HG02588 (cell line): Measurements from ENCODE around the gene LHX3.

Source experiments
- ATAC-seq: cut with Tn5 transposase; IDR thresholded peaks from one replicate; pipeline ENCODE4 v1.9.1; 2021; ENCODE audit warnings: mild to moderate bottlenecking, moderate library complexity; ENCODE audit not compliant: unreplicated experiment

LHX3 gene

DNA sequence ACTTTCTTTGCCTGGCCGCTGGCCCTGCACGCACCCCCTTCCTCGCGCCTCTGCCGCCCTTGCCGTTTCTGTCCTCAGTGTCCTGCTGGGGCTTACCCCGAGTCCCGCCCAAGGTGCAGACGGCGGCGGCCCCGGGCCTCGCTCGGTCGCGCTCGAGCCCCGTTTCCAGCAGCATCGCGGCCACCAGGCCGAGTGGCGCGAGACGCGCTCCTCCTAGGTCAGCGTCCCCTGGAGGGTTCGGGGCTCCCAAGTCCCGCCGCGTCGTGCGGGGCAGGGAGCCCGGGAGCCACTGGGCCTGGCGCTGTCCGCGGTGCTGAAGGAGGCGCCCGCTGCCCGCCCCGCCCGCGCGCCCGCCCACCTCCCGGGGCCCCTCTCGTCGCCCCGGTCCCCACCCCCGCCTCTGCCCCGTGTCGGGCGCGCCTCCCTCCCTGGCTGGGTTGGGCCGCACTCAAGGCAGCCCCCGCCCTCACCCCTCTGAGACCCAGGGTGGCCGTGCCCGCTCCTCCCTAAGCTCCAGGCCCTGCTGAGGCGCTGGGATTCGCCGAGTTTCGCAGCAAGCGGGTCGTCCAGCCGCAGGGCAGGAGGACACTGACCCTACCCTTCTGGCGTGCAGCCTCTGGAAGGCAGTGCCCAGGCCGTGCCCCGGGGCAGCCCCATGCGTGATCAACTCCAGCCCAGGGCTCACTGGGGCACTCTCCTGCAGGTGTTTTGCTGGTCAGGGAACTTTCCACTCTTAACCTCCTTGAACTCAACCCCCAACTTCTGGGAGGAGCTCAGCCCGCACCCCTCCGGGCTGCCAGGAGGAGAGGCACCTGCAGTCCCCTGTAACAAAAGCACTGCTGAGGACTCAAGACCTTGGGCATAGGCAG lies at the start of gene LHX3:
LHX3 (minus strand) TSS at position 291 of the 869 bp plus-strand sequence; CDS start at position 175, 116 bp downstream.
- ATAC-seq = no peak

DNA sequence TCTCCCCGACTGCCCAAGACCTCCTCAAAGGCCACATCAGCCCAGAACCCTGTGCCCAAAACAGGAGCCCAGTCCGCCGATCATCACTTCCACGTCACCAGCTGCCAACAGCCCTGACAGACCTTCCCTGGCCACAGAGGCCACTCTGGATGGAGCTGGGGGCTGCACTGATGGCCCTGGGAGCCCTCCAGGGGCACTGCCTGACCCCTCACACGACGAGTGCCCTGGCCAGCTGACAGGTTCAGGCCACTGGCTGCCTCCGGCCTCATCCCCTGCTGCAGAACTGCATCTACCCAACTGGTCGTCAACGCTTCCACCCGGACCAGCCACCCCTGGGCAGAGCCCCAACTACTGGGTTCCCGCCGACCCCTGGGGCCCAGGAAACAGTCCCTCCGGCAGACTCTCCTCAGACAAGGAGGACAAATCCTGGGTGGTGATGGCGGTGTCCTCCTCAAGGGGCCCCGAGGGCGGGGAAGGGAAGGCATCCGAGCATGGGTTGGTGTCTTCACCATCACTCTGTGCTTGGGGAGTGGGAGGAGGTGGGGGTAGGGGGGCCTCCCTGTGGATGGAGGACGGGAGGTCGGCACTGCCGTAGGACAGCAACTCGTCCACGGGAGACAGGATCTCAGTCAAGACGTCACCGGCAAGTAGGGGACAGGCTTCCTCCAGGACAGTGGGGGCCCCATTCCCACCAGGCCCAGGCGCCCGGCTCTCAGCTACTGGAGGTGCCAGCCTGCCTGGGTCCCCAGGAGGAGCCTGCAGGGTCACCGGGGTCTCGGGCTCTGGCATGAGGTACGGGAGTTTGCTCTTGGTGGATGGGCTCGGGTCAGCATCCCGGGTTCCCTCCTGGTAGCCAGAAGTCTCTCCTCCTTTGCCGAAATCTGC lies 48.6 kb upstream of the LHX3 start:
- ATAC-seq = no peak

DNA sequence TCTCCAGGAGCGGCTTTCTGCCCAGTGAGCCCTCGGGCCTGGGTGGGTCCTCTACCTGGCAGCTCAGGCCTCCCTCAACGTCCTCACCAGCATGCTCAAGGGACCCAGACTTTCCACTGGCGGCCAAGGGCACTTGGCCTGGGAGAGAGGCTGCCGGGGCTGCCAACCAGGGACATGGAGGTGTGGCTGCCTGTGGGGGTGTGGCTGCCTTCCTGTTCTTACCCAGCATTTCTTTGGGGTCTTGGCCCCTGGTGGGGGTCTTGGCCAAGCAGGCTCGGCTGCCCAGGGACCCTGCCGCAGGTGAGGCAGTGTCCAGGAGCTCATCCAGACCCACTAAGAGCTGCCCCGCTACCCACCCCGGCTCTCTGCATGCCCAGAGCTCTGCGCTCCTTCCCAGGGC lies 47.9 kb upstream of the LHX3 start:
- no peak for ATAC-seq

- no peak for ATAC-seq
Observed at GRCh38 chr9:136252281-136252680, 47.4 kb upstream of the LHX3 start.

DNA sequence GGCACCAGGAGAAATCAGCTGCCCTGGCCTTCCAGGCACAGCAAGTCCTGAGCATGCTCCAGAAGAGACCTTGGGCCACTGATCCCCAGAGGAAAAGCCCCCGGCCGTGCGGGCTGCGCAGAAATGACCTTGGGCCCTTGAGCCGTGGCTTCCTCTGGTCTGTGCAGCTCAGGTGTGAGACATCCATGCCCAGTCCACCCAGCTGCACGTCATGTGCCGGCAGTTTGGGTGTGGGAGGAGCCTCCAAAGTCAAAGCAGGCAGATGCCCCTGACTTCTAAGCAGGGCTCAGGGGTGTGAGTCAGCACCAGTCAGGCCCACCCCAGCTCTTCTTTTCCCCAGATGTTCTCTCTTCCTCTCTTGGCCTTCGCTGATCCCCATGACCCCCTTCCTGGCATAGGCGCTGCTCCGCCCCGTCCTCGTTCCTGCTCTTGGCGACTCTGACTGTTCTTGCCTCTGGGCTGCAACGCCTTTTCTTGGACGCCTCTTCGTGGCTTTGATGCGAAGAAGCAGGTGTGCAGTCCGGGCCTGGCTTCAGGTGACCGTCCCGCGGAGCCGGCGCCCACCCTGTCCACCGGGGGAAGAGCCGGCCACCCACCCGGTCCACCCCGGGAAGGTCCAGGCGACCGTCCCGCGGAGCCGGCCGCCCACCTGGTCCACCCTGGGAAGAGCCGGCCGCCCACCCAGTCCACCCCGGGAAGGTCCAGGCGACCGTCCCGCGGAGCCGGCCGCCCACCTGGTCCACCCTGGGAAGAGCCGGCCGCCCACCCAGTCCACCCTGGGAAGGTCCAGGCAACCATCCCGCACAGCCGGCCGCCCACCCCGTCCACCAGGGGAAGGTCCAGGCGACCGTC lies 46.6 kb upstream of the LHX3 start:
- ATAC-seq = no peak

- no peak for ATAC-seq
Observed at GRCh38 chr9:136250676-136251075, 45.7 kb upstream of the LHX3 start.

DNA sequence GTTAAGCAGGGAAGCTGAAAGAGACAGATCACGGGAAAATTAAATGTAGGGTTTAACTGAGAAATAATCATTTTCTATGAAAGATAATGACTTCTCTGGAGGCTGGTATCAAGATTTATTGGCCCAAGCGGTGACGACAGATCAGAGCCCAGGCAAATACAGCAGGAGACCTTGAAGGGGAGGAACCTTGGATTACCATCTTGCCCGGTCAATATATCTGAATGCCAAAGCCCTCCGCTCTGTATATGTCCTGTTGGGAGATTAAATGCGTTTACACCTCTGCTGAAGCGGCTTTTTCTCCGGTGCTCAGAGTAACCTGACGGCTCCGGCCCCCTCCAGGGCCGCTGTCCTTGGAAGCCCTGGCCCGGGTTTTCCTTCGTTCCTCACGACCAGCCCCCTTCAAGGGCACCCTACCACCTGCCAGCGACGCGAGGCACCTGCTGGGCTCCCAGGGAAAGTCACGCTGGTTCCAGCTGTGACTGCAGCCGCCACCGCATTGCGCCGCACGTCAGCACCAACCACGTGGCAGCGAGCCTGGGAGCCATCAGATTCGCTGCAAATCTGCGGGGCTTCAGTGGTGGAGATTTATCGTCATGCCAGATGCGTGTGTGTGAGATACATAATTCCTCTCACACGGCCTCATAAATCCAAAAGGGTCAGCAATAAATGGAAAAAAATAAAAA lies 45.1 kb upstream of the LHX3 start:
- ATAC-seq = no peak

- ATAC-seq = no peak
Observed at GRCh38 chr9:136248951-136249876, 44.3 kb upstream of the LHX3 start.

GRCh38 chr9:136247947-136248637 lies 43.2 kb upstream of the LHX3 start:
- no peak for ATAC-seq

DNA sequence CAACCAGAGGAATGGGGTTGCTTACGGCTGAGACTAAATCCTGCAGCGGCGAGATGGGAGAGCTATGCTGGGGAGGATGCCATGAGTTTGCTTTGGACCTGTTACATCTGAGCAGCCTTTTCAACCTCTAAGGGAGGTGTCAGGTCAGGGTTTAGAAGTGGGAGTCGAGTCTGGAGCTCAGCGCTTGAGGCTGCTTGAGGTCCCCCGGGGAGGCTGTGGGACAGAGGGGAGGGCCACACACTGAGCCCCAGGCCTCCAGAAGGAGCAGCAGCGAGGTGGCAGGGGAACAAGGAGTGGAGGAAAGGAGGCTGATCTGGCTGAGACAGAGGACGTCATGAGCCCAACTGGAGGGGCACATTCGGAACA lies 42.6 kb upstream of the LHX3 start:
- no peak for ATAC-seq

- no peak for ATAC-seq
Observed at GRCh38 chr9:136246849-136247550, 42.1 kb upstream of the LHX3 start.

DNA sequence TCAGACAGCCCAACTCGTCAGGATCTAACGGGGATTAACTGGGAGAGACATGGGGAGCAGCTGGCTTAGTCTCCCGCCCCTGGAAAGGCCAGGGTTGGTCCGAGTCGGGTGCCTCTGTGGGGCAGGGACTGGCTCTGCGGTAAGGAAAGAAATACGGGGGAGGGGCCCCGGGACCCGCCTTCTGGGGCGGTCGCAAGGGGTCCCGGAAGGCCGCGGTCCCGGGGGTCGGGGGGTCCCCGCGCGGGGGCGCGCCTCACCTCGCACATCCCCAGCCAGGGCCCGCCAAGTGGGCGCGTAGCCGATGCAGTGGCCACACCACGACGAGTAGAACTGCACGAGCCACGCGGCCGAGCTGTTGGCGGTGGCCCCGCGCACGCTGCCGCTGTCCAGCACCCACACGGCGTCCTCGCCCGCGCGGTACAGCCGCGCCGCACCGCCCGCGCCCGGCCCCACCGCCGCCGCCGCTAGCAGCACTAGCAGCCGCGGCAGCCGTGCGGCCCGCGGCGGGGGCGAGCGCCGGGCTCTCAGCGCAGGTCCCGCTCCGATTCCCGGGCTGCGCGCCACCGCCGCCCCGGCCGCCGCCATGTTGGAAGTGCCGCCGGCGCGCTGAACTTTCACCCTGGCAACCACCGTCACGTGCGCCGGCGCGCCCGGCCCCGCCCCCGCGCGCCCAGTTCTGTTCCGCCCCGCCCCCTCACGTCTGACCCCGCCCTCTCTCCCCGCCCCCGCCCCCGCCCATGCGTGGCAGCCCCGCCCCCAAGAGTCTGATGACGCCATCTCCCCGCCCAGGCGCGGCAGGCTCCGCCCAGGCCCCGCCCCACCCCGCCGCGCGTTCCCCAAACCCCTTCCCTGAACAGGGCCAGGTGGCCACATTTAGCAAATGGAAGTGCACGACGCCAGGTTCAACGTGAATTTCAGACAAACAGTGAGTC lies 40.6 kb upstream of the LHX3 start, which contains the start of gene QSOX2:
QSOX2 (minus strand) TSS at position 594 of the 932 bp plus-strand sequence; CDS start at position 585, 9 bp downstream.
- peak; percentile 47 for ATAC-seq

DNA sequence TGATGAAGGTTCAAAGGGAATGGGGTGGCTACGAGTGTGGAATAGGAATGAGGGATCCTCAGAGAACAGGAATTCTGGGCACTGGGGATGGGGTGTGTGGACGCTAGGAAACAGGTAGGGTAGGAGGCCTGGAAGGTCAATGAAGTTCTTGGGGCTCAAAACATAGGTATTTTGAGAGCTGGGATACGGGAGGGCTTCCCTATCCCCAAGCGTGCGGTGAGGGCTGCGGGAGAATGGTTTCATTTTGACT lies 40.0 kb upstream of the LHX3 start:
- no peak for ATAC-seq

DNA sequence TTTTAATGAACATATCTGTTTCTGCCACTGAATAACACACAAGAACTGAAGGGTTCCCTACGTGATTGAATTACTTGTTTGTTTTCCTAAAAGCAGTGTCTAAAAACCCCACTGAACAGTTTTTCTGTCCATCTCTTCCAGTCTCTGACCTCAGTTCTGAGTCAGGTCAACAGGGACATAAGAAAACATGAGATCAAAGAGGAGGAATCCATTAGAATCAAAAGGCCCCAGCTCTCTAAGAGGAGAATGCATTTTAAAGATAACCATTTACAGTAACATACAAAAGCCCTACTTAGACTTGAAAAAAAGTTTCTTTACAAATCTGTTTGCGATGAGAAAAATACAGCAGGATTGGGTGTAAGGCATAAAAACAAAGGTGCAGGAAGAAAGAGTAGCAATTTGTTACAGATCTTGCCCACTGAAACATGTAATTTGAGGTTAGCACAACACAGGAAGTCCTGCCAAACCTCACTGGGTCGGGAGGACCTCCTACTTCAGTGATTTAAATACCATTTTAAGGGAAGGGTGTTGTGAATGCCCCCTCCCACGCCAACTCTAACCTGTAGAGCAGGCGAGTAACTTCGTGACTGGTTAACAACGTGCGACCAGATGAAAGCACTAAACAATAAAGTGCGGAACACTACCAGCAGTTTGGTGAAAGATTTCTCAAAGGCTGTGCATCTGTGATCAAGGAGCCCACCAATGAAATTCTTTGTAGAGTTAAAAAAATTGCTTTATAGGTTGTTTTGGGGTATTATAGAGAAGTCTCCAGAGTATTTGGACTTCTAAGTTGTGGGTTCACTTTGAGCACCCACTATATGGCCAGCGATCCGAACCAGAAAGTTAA lies 39.4 kb upstream of the LHX3 start:
- ATAC-seq = no peak

DNA sequence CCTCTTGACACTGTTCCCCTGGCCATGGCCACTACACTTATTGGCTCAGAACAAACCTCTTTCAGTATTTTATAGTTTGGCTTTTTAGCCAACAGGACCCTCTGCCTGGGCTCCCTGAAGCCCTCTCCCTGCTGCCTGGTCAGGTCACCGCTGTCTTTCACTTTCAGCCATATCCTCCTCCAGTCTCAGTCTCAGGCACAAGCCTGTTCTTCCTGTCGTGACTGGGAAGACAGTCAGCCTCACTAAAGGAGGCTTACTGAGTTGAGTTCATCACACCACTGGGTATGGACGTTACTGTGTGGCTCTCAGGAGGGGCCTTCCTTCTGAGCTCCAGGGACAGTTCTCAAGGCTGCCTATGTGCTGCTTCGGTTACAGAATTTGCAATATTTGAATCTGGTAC lies 38.7 kb upstream of the LHX3 start:
- no peak for ATAC-seq

DNA sequence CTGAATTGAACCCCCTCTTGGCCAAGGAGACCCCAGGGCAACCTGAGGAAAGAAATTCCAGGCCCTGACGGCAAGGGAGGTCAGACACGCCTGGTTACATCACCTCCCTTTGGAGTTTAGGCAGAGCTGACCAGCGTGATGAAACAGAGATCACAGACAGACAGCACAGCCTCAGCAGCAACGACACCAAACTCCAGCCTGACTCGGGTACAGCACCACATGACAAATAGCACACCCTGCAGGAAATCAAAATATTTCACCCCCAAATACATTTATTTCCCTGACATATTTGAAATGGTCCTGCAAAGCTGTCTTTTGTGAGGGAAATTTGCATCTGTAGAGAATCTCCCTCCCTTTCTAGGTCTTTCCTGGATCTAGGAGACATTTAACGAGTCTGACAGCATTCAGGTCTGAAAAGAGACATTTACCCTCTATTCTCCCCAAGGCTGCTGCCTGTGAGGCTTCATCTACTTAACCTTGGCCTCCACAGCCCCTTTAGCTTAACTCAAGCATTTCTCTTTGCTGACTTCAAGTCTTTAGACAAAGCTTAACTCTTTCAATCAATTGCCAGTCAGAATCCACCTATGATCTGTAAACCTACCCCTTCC lies 38.1 kb upstream of the LHX3 start:
- ATAC-seq = no peak
